ENCODE data around the gene TLR3. TPM values are rescaled to one million over a fixed set of nuclear protein-coding genes. Genes with fewer than 3 reads are reported as not detected.
A peak's percentile ranks its signal among the peaks of the same experiment; 100 is the strongest.
"Not testable (repeated sequence)": the region's sequence is repeated elsewhere in the genome, so short reads cannot be mapped to it uniquely, and the experiment has no call there.

The TLR3 gene
- total RNA-seq, 6 experiments from 2014 or later, result 6.8 to 14.9 (median 9.2) TPM

- WGBS (ENCODE audit: insufficient coverage, low coverage, low lambda C conversion rate, missing lambda C conversion rate), result 17% methylated on average over 12 of the region's 12 CpGs
- Histone ChIP-seq H3K27ac (no peak overlapping the region), H3K4me3 (no peak overlapping the region), H3K9me3 (no peaks in the 10 kb centered on the region), H3K36me3 (no peaks in the 10 kb centered on the region), H3K4me1 (no peaks in the 10 kb centered on the region), H3K27me3 (no peaks in the 10 kb centered on the region)
- peak; percentile 78 to 97 (median 81) for TF ChIP-seq CTCF (IDR thresholded peaks at IDR 0.05)
- no peak for TF ChIP-seq POLR2A (IDR thresholded peaks at IDR 0.05)
- ATAC-seq (peak; percentile 93 to 99 (median 96)), DNase-seq (peak in 1 of 3 donors; percentile 59)
- intact Hi-C loops (cut with DNase I), result loop anchor here (10.0 kb wide), 2 partner anchors 403 to 413 kb away; no protein-coding TSS in a partner anchor
Observed at GRCh38 chr4:186037692-186038658, 31.0 kb upstream of the TLR3 start.

- no peaks in the 10 kb centered on the region for H3K4me1 ChIP-seq
- no peak overlapping the region for H3K4me3 ChIP-seq
- no peaks in the 10 kb centered on the region for H3K36me3 ChIP-seq
- no peaks in the 10 kb centered on the region for H3K27me3 ChIP-seq
- DNase-seq, result no peak
- H3K27ac ChIP-seq, result no peak overlapping the region
- H3K9me3 ChIP-seq, result no peaks in the 10 kb centered on the region
- WGBS (ENCODE audit: insufficient coverage, low coverage, low lambda C conversion rate, missing lambda C conversion rate), result 54% methylated on average over 14 of the region's 16 CpGs
- ATAC-seq, result no peak
- TF ChIP-seq POLR2A (IDR thresholded peaks at IDR 0.05) (no peak), CTCF (IDR thresholded peaks at IDR 0.05) (no peak)
- intact Hi-C loops (cut with DNase I), result loop anchor here (10.0 kb wide), 2 partner anchors 405 to 415 kb away; no protein-coding TSS in a partner anchor
Observed at GRCh38 chr4:186039697-186040096, 29.3 kb upstream of the TLR3 start.

GRCh38 chr4:186040316-186040715, 28.6 kb upstream of the TLR3 start:
- TF ChIP-seq POLR2A (IDR thresholded peaks at IDR 0.05) (no peak), CTCF (IDR thresholded peaks at IDR 0.05) (no peak)
- Histone ChIP-seq H3K27ac (no peak overlapping the region), H3K9me3 (no peaks in the 10 kb centered on the region), H3K4me3 (no peak overlapping the region), H3K4me1 (no peaks in the 10 kb centered on the region), H3K36me3 (no peaks in the 10 kb centered on the region), H3K27me3 (no peaks in the 10 kb centered on the region)
- WGBS (ENCODE audit: insufficient coverage, low coverage, low lambda C conversion rate, missing lambda C conversion rate), result 84% methylated on average over 7 of the region's 12 CpGs
- ATAC-seq (peak in 1 of 4 donors; percentile 25), DNase-seq (no peak)
- intact Hi-C loops (cut with DNase I), result no loop called here

GRCh38 chr4:186047501-186047900, 21.5 kb upstream of the TLR3 start:
- H3K9me3 ChIP-seq; H3K36me3 ChIP-seq; DNase-seq; H3K4me3 ChIP-seq; ATAC-seq; H3K4me1 ChIP-seq; H3K27me3 ChIP-seq; intact Hi-C loops (cut with DNase I); H3K27ac ChIP-seq: not testable (repeated sequence)
- WGBS (ENCODE audit: insufficient coverage, low coverage, low lambda C conversion rate, missing lambda C conversion rate), result 25% methylated on average over 1 of the region's 5 CpGs

- ATAC-seq; intact Hi-C loops (cut with DNase I); H3K4me3 ChIP-seq; H3K27ac ChIP-seq; H3K27me3 ChIP-seq; H3K9me3 ChIP-seq; H3K4me1 ChIP-seq; DNase-seq; H3K36me3 ChIP-seq: not testable (repeated sequence)
- 63% methylated on average over 7 of the region's 8 CpGs for WGBS (ENCODE audit: insufficient coverage, low coverage, low lambda C conversion rate, missing lambda C conversion rate)
Observed at GRCh38 chr4:186050135-186050534, 18.8 kb upstream of the TLR3 start.
